DMS79 treated with DMSO at 0.1 percent for 48 hours (cell line): ENCODE measurements around the gene MCC.

ENCODE experiments used
- DNase-seq: peaks from one replicate; lab custom pipeline; 2025; lab: John Stamatoyannopoulos, UW

Gene MCC

DNA sequence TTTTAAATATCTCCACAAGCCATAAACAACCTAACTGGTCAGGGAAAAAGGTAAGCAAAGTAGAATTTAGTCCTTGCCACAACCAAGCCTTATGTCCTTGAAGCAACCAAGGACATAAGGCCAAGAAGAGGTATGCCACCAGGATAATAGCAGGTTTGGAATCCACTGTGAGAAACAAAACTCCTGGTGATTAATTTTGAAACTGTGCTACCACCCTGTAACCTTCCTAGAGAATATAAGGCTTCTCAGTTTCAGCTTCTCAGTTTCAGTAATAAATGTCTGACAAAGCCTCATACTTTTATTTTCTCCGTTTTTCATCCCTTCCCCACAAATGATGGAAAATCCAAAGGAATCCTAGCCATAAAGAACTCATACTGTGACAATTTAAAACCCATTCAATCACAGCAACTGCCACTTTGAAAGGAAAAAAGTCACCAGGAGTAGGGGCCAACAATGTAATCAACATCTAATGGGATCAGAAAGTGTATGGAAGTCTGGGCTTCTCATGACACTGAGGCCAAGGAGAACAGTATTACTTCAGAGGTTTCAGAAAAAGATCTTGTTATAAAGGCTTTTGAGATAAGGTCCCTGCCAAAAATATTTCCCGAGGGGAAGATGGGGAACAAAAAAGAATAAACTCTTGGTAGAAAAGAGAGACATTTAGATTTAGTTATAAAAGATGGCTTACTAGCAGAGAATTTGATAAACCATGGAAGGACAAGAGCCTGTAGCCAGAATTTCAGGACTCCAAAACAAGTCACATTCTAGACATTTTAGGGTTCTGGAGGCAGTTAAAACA is 242.6 kb downstream of the MCC start:
- no peak for DNase-seq

DNA sequence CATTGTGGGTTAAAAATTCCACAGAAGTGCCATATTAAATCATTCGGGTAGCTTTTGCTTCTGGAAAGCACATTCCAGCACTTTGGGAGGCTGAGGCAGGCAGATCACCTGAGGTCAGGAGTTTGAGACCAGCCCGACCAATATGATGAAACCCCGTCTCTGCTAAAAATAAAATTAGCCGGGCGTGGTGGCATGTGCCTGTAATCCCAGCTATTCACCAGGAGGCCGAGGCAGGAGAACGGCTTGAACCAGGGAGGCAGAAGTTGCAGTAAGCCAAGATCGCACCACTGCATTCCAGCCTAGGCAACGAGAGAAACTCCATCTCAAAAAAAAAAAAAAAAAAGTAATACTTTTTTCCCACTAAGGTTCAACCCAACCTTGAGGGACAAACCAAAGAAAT is 243.3 kb downstream of the MCC start:
- no peak for DNase-seq

DNA sequence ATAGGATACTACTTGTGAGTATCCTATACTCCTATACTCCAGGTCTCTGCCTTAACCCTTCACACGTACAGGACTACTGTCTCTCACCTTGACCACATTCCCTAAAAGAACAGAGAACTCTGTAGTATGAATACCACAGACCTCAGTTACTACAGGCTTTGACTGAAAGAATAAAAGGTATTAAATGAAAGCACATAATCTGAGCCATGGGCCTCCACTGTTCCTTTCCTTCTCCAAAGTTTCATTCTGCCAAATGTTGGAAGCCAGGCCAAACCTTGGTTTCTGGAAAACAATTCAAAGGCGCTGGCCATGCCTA is 244.9 kb downstream of the MCC start:
- no peak for DNase-seq

DNA sequence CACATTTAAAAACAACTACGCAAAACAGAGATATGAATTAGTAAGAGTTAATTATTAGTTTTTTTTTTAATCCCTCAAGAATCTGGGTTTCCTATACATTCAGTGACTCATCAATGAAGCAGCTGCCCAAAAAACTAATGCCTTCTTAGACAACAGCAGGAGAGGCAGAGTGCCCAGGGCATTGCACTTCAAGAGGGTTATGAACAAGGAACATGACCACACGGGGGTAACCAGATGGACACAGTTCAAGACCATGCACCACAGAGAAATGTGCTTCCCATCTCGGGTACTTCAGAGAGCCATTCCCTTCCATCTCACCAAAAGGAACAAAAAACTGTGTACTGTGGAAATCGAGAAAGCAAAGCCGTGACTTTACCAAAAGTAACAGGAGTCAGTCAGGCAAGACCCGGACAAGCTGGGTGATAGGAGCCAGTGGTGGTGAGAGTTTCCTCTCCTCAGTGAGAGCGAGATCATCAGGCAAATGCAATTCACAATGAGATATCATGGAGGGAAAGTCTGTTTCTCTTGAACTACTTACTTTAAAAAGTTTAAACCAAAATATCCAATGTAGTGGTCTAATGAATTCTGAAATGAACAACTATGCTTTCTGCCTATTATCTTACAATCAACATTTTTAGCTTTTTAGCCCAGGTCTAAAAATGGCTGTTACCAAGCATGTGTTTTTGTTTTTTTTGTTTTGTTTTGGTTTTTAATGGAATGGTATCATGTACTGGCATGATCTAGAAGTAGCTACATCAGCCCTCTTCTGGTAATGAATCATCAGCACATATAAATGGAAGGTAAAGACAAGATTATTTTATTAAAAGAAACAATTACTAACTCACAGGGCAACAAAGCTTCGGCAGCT is 245.5 kb downstream of the MCC start:
- no peak for DNase-seq

GRCh38 chr5:113240951-113241726 is 247.1 kb downstream of the MCC start:
- no peak for DNase-seq

- no peak for DNase-seq
These were observed 248.2 kb downstream of the MCC start for GRCh38 chr5:113240032-113240431.

DNA sequence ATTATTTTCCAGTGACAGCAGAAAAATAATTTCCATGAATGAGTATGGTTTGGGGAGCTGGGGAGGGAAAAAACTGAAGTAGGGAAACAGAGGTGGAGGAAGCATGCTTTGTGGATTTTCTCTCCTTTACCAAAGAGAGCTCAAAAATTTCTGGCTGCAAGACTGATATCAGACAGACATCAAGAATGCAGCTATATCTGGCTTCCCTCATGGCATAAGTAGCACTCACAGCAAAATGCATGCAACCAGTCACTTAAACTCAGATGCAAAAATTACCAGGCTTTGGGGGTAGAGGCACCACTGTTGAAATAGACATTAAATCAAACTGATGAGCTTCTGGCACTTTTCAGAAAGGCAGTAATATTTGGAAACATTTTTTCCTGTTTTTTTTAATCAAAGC is 250.4 kb downstream of the MCC start:
- DNase-seq = no peak

DNA sequence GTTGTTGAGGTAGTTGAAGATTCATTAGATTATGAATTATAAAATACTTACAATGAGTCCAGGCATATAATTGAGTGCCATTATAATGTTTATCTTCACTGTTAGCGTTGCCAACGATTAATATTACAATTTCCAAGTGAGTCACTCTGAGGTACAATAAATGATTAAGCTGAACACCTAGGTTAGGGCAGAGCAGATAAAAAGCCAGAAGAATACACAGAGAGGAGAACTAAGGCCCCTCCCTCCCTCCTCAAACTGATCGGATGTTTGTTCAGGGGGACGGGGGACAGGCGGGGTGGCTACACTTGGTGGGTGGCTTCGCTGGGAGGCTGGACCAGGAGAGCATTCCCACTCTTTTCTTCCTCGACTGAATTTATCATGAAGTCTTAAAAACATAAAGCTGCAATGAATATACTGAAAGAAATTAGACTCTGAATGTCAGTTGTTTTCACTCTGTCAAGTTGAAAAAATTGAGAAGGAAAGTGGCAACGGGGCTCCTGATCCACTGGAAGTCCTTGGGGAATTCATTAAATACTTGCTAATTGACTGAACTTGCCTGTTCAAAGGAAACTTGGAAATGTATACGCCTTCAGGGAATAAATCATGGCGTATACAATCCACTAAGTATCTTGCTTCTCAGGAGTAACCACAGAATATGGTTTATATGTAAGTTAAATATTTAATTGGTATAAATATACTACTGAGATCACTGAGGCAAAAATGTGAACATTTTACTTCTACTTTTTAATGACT is 251.5 kb downstream of the MCC start:
- DNase-seq = no peak

GRCh38 chr5:113235884-113236283 is 252.4 kb downstream of the MCC start:
- DNase-seq = no peak

- no peak for DNase-seq
These were observed 253.7 kb downstream of the MCC start for GRCh38 chr5:113234546-113234945.

DNA sequence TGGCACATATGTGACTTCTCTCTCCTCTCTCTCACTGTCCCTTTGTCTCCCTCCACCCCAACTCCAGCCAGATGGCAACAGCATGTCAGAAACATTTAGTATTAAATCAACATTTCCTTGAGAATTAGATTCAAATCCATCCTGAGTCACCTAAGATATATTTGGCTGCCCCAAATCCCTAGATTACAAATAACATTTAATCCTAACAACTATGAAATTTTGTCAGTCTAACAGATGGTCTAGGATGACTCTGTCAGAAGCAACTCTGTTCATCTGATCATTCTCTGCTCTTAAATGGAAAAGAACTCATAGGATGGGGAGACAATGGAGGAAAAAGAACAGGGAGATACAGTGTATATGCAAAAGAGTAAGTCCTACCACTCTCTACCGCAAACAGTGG is 254.6 kb downstream of the MCC start:
- no peak for DNase-seq

GRCh38 chr5:113232667-113233066 is 255.6 kb downstream of the MCC start:
- DNase-seq = peak; percentile 21

DNA sequence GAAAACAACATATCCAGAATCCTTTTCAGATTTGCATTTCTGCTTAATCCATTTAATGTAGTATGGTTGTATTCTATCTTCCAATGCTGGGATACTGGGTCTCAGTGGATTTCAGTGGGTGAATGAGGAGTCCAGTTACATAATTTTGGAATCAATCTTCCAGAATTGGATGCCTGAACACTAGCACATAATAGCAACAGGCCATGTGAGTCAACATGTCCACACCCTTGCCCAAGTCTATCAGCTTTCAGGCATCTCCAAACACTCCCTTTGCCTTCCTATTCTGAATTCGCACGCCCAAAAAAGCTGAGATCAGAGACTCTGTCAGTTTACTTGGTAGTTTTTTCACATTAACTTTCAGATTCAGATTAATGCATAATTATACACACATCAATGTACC is 256.0 kb downstream of the MCC start:
- DNase-seq = no peak

GRCh38 chr5:113231653-113232000 is 256.6 kb downstream of the MCC start:
- no peak for DNase-seq

DNA sequence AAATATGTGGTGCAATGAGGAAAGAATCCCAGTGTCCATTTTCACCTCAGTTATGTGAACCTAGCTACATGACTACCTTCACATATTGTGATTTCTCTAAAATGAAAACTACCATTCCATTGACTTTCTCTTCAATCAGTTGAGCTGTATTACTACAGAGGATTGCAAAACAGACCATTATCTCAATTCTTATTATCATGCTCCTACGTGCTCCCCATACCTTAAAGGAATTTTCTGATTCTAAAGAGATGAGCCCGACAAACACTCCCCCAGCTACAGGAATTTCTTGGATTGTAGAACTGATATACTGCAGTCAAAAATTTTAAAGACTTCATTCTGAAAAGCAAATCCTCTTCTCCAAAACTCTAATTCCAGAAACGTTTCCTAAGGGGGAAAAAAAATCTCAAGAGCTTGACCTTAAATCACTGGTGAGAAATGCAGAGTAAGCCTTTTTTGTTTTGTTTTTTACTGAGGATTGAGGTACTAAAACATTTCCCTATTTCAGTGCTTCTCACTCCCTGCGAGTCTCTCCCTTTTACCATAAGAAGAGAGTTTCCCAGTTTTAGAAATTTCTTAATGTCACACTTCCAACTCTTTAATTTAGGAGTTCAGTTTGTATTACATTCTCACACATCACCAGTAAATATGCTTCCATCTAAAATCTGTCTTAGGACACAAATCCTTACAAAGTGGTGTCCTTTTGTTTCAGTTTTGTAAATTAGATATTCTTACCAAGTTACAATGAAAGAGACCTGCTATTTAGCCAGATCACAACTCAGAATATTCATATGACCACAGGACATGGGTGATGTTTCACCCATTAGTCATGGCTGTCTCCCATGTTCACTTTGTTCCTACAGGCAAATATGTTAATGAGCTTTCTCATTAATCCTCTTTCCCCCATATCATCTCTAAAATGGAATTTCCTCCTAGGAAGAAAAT is 257.3 kb downstream of the MCC start:
- DNase-seq = no peak

DNA sequence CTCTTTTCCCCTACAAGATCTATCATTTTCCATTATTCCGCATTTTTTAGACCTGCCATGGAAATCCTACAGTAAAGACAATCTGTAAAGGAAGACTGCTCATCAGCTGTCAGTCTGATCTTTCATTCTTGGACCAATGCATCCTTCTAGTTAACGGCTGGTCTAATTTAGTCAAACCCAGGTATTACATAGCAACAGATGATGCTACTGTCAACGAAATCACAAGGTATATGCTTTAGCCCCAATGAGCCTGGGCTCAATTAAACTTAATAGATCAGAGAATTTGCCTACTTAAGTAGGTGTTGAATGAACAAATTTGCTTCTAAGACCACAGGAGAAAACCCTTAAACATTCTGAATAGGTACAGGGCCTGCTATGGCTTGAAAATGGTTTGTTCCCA is 260.5 kb downstream of the MCC start:
- DNase-seq = no peak

GRCh38 chr5:113226116-113226736 is 262.0 kb downstream of the MCC start:
- no peak for DNase-seq

- DNase-seq = no peak
These were observed 263.0 kb downstream of the MCC start for GRCh38 chr5:113225259-113225658.

GRCh38 chr5:113224605-113225065 is 263.6 kb downstream of the MCC start:
- no peak for DNase-seq

- DNase-seq = no peak
These were observed 264.2 kb downstream of the MCC start for GRCh38 chr5:113223831-113224604.
